Mucosa of descending colon (tissue), 3 donors: Measurements from ENCODE around the gene SORCS2. TPM values are rescaled to one million over a fixed set of nuclear protein-coding genes. Genes with fewer than 3 reads are reported as not detected.

Source experiments
- ATAC-seq: fragments of 200-7000 bp; cut with Tn5 transposase; one replicate; pipeline ENCODE4 v1.9.1; 2020; ENCODE audit warnings: mild to moderate bottlenecking, moderate library complexity
- DNase-seq, 3 donors: peaks; one replicate each; pipeline ENCODE4 v3.0.0-alpha.2; 2020
- H3K36me3 ChIP-seq: fragments of 200-600 bp; one replicate; pipeline ENCODE4 v1.8.0; 2021; ENCODE audit warnings: low read depth, mild to moderate bottlenecking
- H3K4me1 ChIP-seq: fragments of 200-600 bp; one replicate; pipeline ENCODE4 v1.8.0; 2021; ENCODE audit warnings: low read depth, mild to moderate bottlenecking
- H3K4me3 ChIP-seq: fragments of 200-600 bp; one replicate; pipeline ENCODE4 v1.8.0; 2021; ENCODE audit warnings: mild to moderate bottlenecking
- H3K9me3 ChIP-seq: fragments of 200-600 bp; one replicate; pipeline ENCODE4 v1.8.0; 2021; ENCODE audit warnings: mild to moderate bottlenecking
- intact Hi-C, 2 donors: fragments of 100-400 bp; cut with DNase I in 1 of 2; cut with micrococcal nuclease in 1 of 2; formaldehyde crosslinking; loops; one replicate each; pipeline versions ENCODE4 v1.11.0 to v1.11.1; 2022; cut with DNase I, micrococcal nuclease
- total RNA-seq, 3 donors: library from RNA; stranded (reverse); fragmentation: NEBNext Ultra II Directional in 2 of 3; extraction: Animal tissue kit (Norgen Biotek cat#: 25700) in 2 of 3; gene quantifications; one replicate each; pipeline versions ENCODE4 v1.2.1 to v1.2.4, GENCODE V29; 2021 to 2023
- TF ChIP-seq, protein P1 (sequence below): fragments of 200-600 bp; IDR thresholded peaks from one replicate; pipeline ENCODE4 v1.8.0; 2022; ENCODE audit warnings: antibody characterized with exemption, mild to moderate bottlenecking
- donor health status: DM: no; HTN: no; CAD: no; lungs with moderate emphysema.
- donor health status: DM: no; HTN: no; CAD: no.
- donor health status: DM: no; HTN: yes; CAD: no.

The SORCS2 gene
- total RNA-seq, 3 donors from 2014 or later, result 0.20 to 3.1 (median 1.5) TPM

DNA sequence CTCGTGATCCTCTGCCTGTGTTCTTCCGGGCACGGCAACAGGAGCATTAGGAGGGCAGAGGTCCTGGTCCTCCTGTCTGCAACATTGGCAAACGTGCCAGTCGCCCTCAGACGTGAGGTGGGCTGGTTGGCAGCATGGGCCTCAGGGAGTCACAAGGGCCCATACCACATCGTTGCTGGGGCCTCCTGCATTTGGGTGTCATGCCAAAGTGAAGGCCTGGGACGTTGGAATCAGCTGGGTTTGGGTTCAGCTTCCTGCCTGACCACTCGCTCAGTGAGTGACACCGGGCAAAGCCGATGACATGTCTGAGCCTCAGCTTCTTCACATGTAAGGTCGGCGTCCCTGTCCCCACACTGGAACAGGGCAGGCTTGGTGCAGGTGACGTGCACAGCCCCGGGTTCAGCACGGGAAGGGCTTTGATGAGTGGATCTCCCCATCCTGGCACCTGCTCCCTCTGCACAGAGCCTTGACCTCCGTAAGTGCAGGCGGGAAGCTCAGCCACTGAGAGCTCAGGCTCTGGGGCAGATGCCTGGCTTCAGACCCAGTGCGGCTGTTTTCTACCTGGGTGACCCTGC lies 150.8 kb downstream of the SORCS2 start:
- H3K4me3 ChIP-seq, result no peak overlapping the region
- TF ChIP-seq, protein P1, sequence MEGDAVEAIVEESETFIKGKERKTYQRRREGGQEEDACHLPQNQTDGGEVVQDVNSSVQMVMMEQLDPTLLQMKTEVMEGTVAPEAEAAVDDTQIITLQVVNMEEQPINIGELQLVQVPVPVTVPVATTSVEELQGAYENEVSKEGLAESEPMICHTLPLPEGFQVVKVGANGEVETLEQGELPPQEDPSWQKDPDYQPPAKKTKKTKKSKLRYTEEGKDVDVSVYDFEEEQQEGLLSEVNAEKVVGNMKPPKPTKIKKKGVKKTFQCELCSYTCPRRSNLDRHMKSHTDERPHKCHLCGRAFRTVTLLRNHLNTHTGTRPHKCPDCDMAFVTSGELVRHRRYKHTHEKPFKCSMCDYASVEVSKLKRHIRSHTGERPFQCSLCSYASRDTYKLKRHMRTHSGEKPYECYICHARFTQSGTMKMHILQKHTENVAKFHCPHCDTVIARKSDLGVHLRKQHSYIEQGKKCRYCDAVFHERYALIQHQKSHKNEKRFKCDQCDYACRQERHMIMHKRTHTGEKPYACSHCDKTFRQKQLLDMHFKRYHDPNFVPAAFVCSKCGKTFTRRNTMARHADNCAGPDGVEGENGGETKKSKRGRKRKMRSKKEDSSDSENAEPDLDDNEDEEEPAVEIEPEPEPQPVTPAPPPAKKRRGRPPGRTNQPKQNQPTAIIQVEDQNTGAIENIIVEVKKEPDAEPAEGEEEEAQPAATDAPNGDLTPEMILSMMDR, result no peak
- H3K36me3 ChIP-seq, result no peaks in the 10 kb centered on the region
- intact Hi-C loops, result no loop called here
- H3K9me3 ChIP-seq, result peaks cover 2% of the 10 kb centered on the region
- no peak for ATAC-seq
- no peak for DNase-seq
- no peaks in the 10 kb centered on the region for H3K4me1 ChIP-seq

DNA sequence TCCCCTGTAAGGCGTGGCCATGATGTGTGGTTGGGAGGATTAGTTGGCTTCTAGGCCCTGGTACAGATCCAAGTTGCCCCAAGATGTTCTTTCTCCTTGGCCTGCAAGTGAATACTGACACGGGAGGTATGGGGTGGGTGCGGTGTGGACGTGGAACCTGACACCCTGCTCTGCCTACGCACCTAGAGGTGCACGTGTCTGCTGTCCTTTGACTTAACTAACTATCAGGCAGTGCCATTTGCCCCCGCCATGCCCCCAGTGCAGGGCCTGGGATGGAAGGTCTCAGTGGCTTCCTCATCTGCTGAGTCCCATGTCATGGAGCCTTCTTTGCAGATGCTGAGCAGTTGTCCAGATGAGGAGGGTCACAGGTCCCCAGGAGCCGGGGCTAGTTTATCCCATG lies 151.6 kb downstream of the SORCS2 start:
- Histone ChIP-seq H3K4me1 (no peaks in the 10 kb centered on the region), H3K4me3 (no peak overlapping the region), H3K9me3 (peaks cover 2% of the 10 kb centered on the region), H3K36me3 (no peaks in the 10 kb centered on the region)
- DNase-seq (no peak), ATAC-seq (no peak)
- intact Hi-C loops, result no loop called here
- TF ChIP-seq, protein P1, result no peak

- Histone ChIP-seq H3K36me3 (no peaks in the 10 kb centered on the region), H3K9me3 (peaks cover 2% of the 10 kb centered on the region), H3K4me1 (no peaks in the 10 kb centered on the region), H3K4me3 (no peak overlapping the region)
- intact Hi-C loops, result no loop called here
- TF ChIP-seq, protein P1, result no peak
- ATAC-seq, result no peak
- no peak for DNase-seq
These were observed 152.4 kb downstream of the SORCS2 start for GRCh38 chr4:7344636-7345155.

DNA sequence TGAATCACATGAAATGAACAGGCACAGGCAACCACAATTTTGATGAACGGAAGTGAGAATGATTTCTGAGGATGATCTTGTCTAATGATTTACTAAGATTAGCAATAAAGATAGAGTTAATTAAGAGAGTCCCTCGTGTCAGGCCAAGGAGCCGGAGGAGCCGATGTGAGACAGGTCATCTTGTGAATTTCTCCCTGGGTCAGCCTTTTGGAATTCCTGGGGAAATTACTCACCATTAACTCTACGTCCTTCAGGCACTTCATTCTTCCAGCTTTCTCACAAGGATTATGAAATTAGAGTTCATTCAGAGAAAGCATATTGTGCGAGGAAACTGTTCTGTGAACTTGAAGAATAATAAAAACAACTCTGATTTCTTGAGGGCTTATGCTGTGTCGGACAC lies 155.6 kb downstream of the SORCS2 start:
- intact Hi-C loops, result no loop called here
- Histone ChIP-seq H3K4me3 (no peak overlapping the region), H3K36me3 (no peaks in the 10 kb centered on the region), H3K4me1 (no peaks in the 10 kb centered on the region), H3K9me3 (peaks cover 2% of the 10 kb centered on the region)
- TF ChIP-seq, protein P1, result no peak
- no peak for ATAC-seq
- no peak for DNase-seq

- Histone ChIP-seq H3K4me3 (no peak overlapping the region), H3K9me3 (peaks cover 2% of the 10 kb centered on the region), H3K36me3 (no peaks in the 10 kb centered on the region), H3K4me1 (no peaks in the 10 kb centered on the region)
- ATAC-seq, result no peak
- TF ChIP-seq, protein P1, result no peak
- no peak for DNase-seq
- intact Hi-C loops, result no loop called here
These were observed 156.9 kb downstream of the SORCS2 start for GRCh38 chr4:7348946-7349900.
